ENCODE measurements around the gene FRMD4A. TPM values are rescaled to one million over a fixed set of nuclear protein-coding genes. Genes with fewer than 3 reads are reported as not detected.

FRMD4A gene
- total and polyA plus RNA-seq, 2 experiments from 2014 or later = 3.7 to 12.6 TPM

GRCh38 chr10:14180911-14181566 lies 149.7 kb downstream of the FRMD4A start:
- Histone ChIP-seq H3K4me1 (ENCODE audit: low read depth) (no peaks in the 10 kb centered on the region), H3K27me3 (no peaks in the 10 kb centered on the region), H3K36me3 (no peaks in the 10 kb centered on the region), H3K9me3 (ENCODE audit: low read depth) (no peaks in the 10 kb centered on the region), H3K27ac (no peak overlapping the region), H3K4me3 (no peak overlapping the region)
- peak in 1 of 2 donors; percentile 14 for DNase-seq (ENCODE audit: low read depth in 1 of 2, low spot score in 1 of 2)
- TF ChIP-seq CTCF (IDR thresholded peaks at IDR 0.05; ENCODE audit: low read depth, low read length) = no peak

- no peak for DNase-seq (ENCODE audit: low read depth in 1 of 2, low spot score in 1 of 2)
- Histone ChIP-seq H3K4me3 (no peak overlapping the region), H3K4me1 (ENCODE audit: low read depth) (no peaks in the 10 kb centered on the region), H3K27me3 (peaks cover 4% of the 10 kb centered on the region), H3K27ac (no peak overlapping the region), H3K36me3 (no peaks in the 10 kb centered on the region), H3K9me3 (ENCODE audit: low read depth) (no peaks in the 10 kb centered on the region)
- no peak for TF ChIP-seq CTCF (IDR thresholded peaks at IDR 0.05; ENCODE audit: low read depth, low read length)
Observed at GRCh38 chr10:14179251-14179650, 151.5 kb downstream of the FRMD4A start.

- no peak overlapping the region for H3K27ac ChIP-seq
- peak; percentile 37 to 44 for DNase-seq (ENCODE audit: low read depth in 1 of 2, low spot score in 1 of 2)
Observed at GRCh38 chr10:14173706-14174594, 156.8 kb downstream of the FRMD4A start.

GRCh38 chr10:14173391-14173705 lies 157.4 kb downstream of the FRMD4A start:
- no peak overlapping the region for H3K27ac ChIP-seq
- H3K9me3 ChIP-seq (ENCODE audit: low read depth) = no peaks in the 10 kb centered on the region
- no peaks in the 10 kb centered on the region for H3K4me1 ChIP-seq (ENCODE audit: low read depth)
- TF ChIP-seq CTCF (IDR thresholded peaks at IDR 0.05; ENCODE audit: low read depth, low read length) = no peak
- peaks cover 22% of the 10 kb centered on the region for H3K27me3 ChIP-seq
- H3K4me3 ChIP-seq = peak overlapping the region; percentile 35
- no peak for DNase-seq (ENCODE audit: low read depth in 1 of 2, low spot score in 1 of 2)
- H3K36me3 ChIP-seq = no peaks in the 10 kb centered on the region

More at GRCh38 chr10:14173706-14174594, 156.8 kb downstream of the FRMD4A start:
- no peak for TF ChIP-seq CTCF (IDR thresholded peaks at IDR 0.05; ENCODE audit: low read depth, low read length)
- Histone ChIP-seq H3K27me3 (peaks cover 22% of the 10 kb centered on the region), H3K4me1 (ENCODE audit: low read depth) (no peaks in the 10 kb centered on the region), H3K36me3 (no peaks in the 10 kb centered on the region), H3K4me3 (peak overlapping the region; percentile 35), H3K9me3 (ENCODE audit: low read depth) (no peaks in the 10 kb centered on the region)

- no peak for TF ChIP-seq CTCF (IDR thresholded peaks at IDR 0.05; ENCODE audit: low read depth, low read length)
- Histone ChIP-seq H3K9me3 (ENCODE audit: low read depth) (no peaks in the 10 kb centered on the region), H3K27ac (no peak overlapping the region), H3K4me3 (no peak overlapping the region), H3K4me1 (ENCODE audit: low read depth) (no peaks in the 10 kb centered on the region), H3K36me3 (no peaks in the 10 kb centered on the region), H3K27me3 (peaks cover 27% of the 10 kb centered on the region)
- no peak for DNase-seq (ENCODE audit: low read depth in 1 of 2, low spot score in 1 of 2)
Observed at GRCh38 chr10:14172336-14172950, 158.3 kb downstream of the FRMD4A start.
